ENCODE results near the gene PKHD1.

The PKHD1 gene

GRCh38 chr6:52041134-52041533 is 46.3 kb downstream of the PKHD1 start:
- no peak overlapping the region for H2AFZ ChIP-seq (ENCODE audit: low read length)
- TF ChIP-seq EZH2 (IDR thresholded peaks at IDR 0.05; ENCODE audit: borderline replicate concordance, low read length) (no peak), CTCF (IDR thresholded peaks at IDR 0.05; ENCODE audit: low read length) (no peak)
- H3K36me3 ChIP-seq (ENCODE audit: insufficient read depth, low read length): no peaks in the 10 kb centered on the region
- H3K9ac ChIP-seq (ENCODE audit: low read length): no peak overlapping the region
- H3K27me3 ChIP-seq (ENCODE audit: insufficient read depth, low read length): no peaks in the 10 kb centered on the region
- no peak overlapping the region for H3K27ac ChIP-seq (ENCODE audit: low read depth, low read length, poor library complexity, severe bottlenecking)
- H3K9me3 ChIP-seq (ENCODE audit: low read length): no peaks in the 10 kb centered on the region
- H3K79me2 ChIP-seq (ENCODE audit: insufficient read depth, low read length): no peaks in the 10 kb centered on the region
- no peak overlapping the region for H3K4me2 ChIP-seq (ENCODE audit: low read length)
- no peaks in the 10 kb centered on the region for H3K4me1 ChIP-seq (ENCODE audit: insufficient read depth, low read length, severe bottlenecking)
- no peaks in the 10 kb centered on the region for H3F3A ChIP-seq (ENCODE audit: insufficient read depth, low read length)
- no peaks in the 10 kb centered on the region for H3K9me2 ChIP-seq (ENCODE audit: low read depth, low read length)
- no peaks in the 10 kb centered on the region for H4K20me1 ChIP-seq (ENCODE audit: insufficient read depth, low read length)
- no peak overlapping the region for H3K4me3 ChIP-seq (ENCODE audit: low read depth, low read length, poor library complexity, severe bottlenecking)

DNA sequence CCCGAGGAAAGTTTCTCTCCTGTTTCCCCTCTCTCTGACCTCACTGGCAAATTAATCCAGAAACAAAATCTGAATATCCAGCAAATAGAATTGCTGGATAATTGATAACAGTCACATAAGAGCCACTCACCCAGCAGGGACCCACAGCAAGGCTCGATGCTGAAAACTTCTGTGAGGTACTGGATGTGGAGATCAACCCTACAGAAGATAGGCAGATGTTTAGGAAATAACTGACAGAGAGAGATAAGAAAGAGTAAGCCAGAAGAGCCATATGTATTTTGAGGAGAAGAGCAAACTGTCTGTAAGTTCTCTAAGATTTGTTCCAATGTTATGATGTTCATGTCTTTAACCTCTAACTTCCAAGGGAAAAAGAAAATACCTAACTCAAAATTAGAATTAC is 59.7 kb downstream of the PKHD1 start:
- Histone ChIP-seq H3K9me2 (ENCODE audit: low read depth, low read length) (no peaks in the 10 kb centered on the region), H3K9me3 (ENCODE audit: low read length) (0 out of 2 replicates have a peak, but pooled peaks cover 4% of the 10 kb centered on the region), H3K27me3 (ENCODE audit: insufficient read depth, low read length) (no peaks in the 10 kb centered on the region), H2AFZ (ENCODE audit: low read length) (no peak overlapping the region), H3K27ac (ENCODE audit: low read depth, low read length, poor library complexity, severe bottlenecking) (no peak overlapping the region), H3K36me3 (ENCODE audit: insufficient read depth, low read length) (no peaks in the 10 kb centered on the region), H3K4me3 (ENCODE audit: low read depth, low read length, poor library complexity, severe bottlenecking) (no peak overlapping the region), H3K79me2 (ENCODE audit: insufficient read depth, low read length) (no peaks in the 10 kb centered on the region), H3K9ac (ENCODE audit: low read length) (no peak overlapping the region), H3F3A (ENCODE audit: insufficient read depth, low read length) (no peaks in the 10 kb centered on the region), H4K20me1 (ENCODE audit: insufficient read depth, low read length) (no peaks in the 10 kb centered on the region), H3K4me1 (ENCODE audit: insufficient read depth, low read length, severe bottlenecking) (no peaks in the 10 kb centered on the region), H3K4me2 (ENCODE audit: low read length) (no peak overlapping the region)
- no peak for TF ChIP-seq EZH2 (IDR thresholded peaks at IDR 0.05; ENCODE audit: borderline replicate concordance, low read length)
- TF ChIP-seq CTCF (IDR thresholded peaks at IDR 0.05; ENCODE audit: low read length): no peak

GRCh38 chr6:52024451-52025068 is 62.9 kb downstream of the PKHD1 start:
- Histone ChIP-seq H3K9ac (ENCODE audit: low read length) (no peak overlapping the region), H3K4me1 (ENCODE audit: insufficient read depth, low read length, severe bottlenecking) (no peaks in the 10 kb centered on the region), H3K27ac (ENCODE audit: low read depth, low read length, poor library complexity, severe bottlenecking) (no peak overlapping the region), H3K27me3 (ENCODE audit: insufficient read depth, low read length) (no peaks in the 10 kb centered on the region), H3K79me2 (ENCODE audit: insufficient read depth, low read length) (no peaks in the 10 kb centered on the region), H3K4me2 (ENCODE audit: low read length) (no peak overlapping the region), H3K36me3 (ENCODE audit: insufficient read depth, low read length) (no peaks in the 10 kb centered on the region), H3K9me3 (ENCODE audit: low read length) (no peaks in the 10 kb centered on the region), H3F3A (ENCODE audit: insufficient read depth, low read length) (no peaks in the 10 kb centered on the region), H2AFZ (ENCODE audit: low read length) (no peak overlapping the region), H4K20me1 (ENCODE audit: insufficient read depth, low read length) (no peaks in the 10 kb centered on the region), H3K4me3 (ENCODE audit: low read depth, low read length, poor library complexity, severe bottlenecking) (no peak overlapping the region), H3K9me2 (ENCODE audit: low read depth, low read length) (no peaks in the 10 kb centered on the region)
- no peak for TF ChIP-seq CTCF (IDR thresholded peaks at IDR 0.05; ENCODE audit: low read length)
- TF ChIP-seq EZH2 (IDR thresholded peaks at IDR 0.05; ENCODE audit: borderline replicate concordance, low read length): no peak

Measured in OCI-LY1 (cell line).